AG09319 (cell line): ENCODE results near the gene PFDN4.
A peak's percentile ranks its signal among the peaks of the same experiment; 100 is the strongest.

Source experiments
- DNase-seq: peaks from one replicate; pipeline ENCODE4 v3.0.0-alpha.2; 2010; ENCODE audit warnings: low read depth; ENCODE audit errors: extremely low read depth
- CTCF ChIP-seq: IDR thresholded peaks from 2 replicates; pipeline ENCODE4 v1.5.1; 2011; ENCODE audit warnings: low read depth, mild to moderate bottlenecking, inconsistent platforms, low read length, moderate library complexity

The PFDN4 gene

GRCh38 chr20:54207743-54208547 is at the start of gene PFDN4:
TSS of gene PFDN4 (plus strand) at chr20:54208087. CDS start at chr20:54208101, 14 bp downstream.
- DNase-seq = peak; percentile 52
- peak; percentile 73 for TF ChIP-seq CTCF

- no peak for DNase-seq
- no peak for TF ChIP-seq CTCF
These were observed 49.7 kb upstream of the PFDN4 start for GRCh38 chr20:54158226-54158625.

GRCh38 chr20:54158856-54159418 is 49.0 kb upstream of the PFDN4 start:
- TF ChIP-seq CTCF = no peak

GRCh38 chr20:54160065-54161007 is 47.6 kb upstream of the PFDN4 start:
- TF ChIP-seq CTCF = no peak
- DNase-seq = no peak

More at GRCh38 chr20:54158856-54159418, 49.0 kb upstream of the PFDN4 start:
- no peak for DNase-seq

- DNase-seq = no peak
- no peak for TF ChIP-seq CTCF
These were observed 46.7 kb upstream of the PFDN4 start for GRCh38 chr20:54161008-54161820.

- no peak for DNase-seq
- no peak for TF ChIP-seq CTCF
These were observed 46.1 kb upstream of the PFDN4 start for GRCh38 chr20:54161821-54162149.
